HG02970 (cell line): ENCODE data around the gene SDK2.
A peak's percentile ranks its signal among the peaks of the same experiment; 100 is the strongest.

Experiments used
- ATAC-seq: cut with Tn5 transposase; IDR thresholded peaks from one replicate; pipeline ENCODE4 v1.9.1; 2021; ENCODE audit warnings: mild to moderate bottlenecking, moderate library complexity, moderate number of reproducible peaks; ENCODE audit not compliant: unreplicated experiment, low FRiP score

SDK2 gene

GRCh38 chr17:73304971-73305812, 339.1 kb downstream of the SDK2 start:
- no peak for ATAC-seq

GRCh38 chr17:73304438-73304837, 339.8 kb downstream of the SDK2 start:
- no peak for ATAC-seq

GRCh38 chr17:73302189-73302588, 342.1 kb downstream of the SDK2 start:
- no peak for ATAC-seq

GRCh38 chr17:73301369-73301768, 342.9 kb downstream of the SDK2 start:
- no peak for ATAC-seq

GRCh38 chr17:73300392-73300791, 343.9 kb downstream of the SDK2 start:
- no peak for ATAC-seq

GRCh38 chr17:73297934-73298861, 346.0 kb downstream of the SDK2 start:
- no peak for ATAC-seq

- no peak for ATAC-seq
Measured at GRCh38 chr17:73293480-73293911, 350.7 kb downstream of the SDK2 start.

GRCh38 chr17:73293031-73293430, 351.2 kb downstream of the SDK2 start:
- ATAC-seq = no peak

GRCh38 chr17:73292031-73292531, 352.2 kb downstream of the SDK2 start:
- no peak for ATAC-seq

- peak; percentile 49 for ATAC-seq
Measured at GRCh38 chr17:73291260-73291801, 352.9 kb downstream of the SDK2 start.

GRCh38 chr17:73290399-73291259, 353.6 kb downstream of the SDK2 start:
- ATAC-seq = peak; percentile 4

GRCh38 chr17:73289549-73290254, 354.5 kb downstream of the SDK2 start:
- no peak for ATAC-seq

- no peak for ATAC-seq
Measured at GRCh38 chr17:73288534-73289302, 355.5 kb downstream of the SDK2 start.

GRCh38 chr17:73286863-73287296, 357.4 kb downstream of the SDK2 start:
- ATAC-seq = no peak

GRCh38 chr17:73285916-73286862, 358.1 kb downstream of the SDK2 start:
- no peak for ATAC-seq

- no peak for ATAC-seq
Measured at GRCh38 chr17:73285603-73285908, 358.7 kb downstream of the SDK2 start.

- ATAC-seq = no peak
Measured at GRCh38 chr17:73284906-73285602, 359.2 kb downstream of the SDK2 start.
